Neuronal stem cell (in vitro differentiated cells): ENCODE data around the gene HDAC4.

Experiments
- DNase-seq: peaks from one replicate; pipeline ENCODE4 v3.0.0-alpha.2; 2013; ENCODE audit warnings: low spot score
- H2AFZ ChIP-seq: one replicate; pipeline ENCODE4 v1.6.1; 2013; ENCODE audit warnings: mild to moderate bottlenecking, low read length, inconsistent platforms
- H2AK5ac ChIP-seq: 2 replicates; pipeline ENCODE4 v1.6.1; 2013; ENCODE audit warnings: low read depth, mild to moderate bottlenecking, inconsistent platforms, low read length, moderate library complexity, mixed read lengths
- H2BK120ac ChIP-seq: 2 replicates; pipeline ENCODE4 v1.6.1; 2013; ENCODE audit warnings: low read depth, mild to moderate bottlenecking, inconsistent platforms, low read length, moderate library complexity, mixed read lengths
- H2BK12ac ChIP-seq: one replicate; pipeline ENCODE4 v1.6.1; 2013; ENCODE audit warnings: low read length, inconsistent platforms
- H2BK15ac ChIP-seq: 2 replicates; pipeline ENCODE4 v1.6.1; 2013; ENCODE audit warnings: mild to moderate bottlenecking, low read length, inconsistent platforms, mixed read lengths
- H2BK5ac ChIP-seq: one replicate; pipeline ENCODE4 v1.6.1; 2013; ENCODE audit warnings: inconsistent platforms, mild to moderate bottlenecking, low read length, moderate library complexity
- H3K14ac ChIP-seq: one replicate; pipeline ENCODE4 v1.6.1; 2013; ENCODE audit warnings: low read length, inconsistent platforms
- H3K18ac ChIP-seq: 2 replicates; pipeline ENCODE4 v1.6.1; 2013; ENCODE audit warnings: low read length, inconsistent platforms
- H3K23ac ChIP-seq: 2 replicates; pipeline ENCODE4 v1.6.1; 2013; ENCODE audit warnings: low read depth, mild to moderate bottlenecking, mixed read lengths, low read length, inconsistent platforms; ENCODE audit not compliant: poor library complexity
- H3K27ac ChIP-seq: replicated peaks from 3 replicates; pipeline ENCODE4 v1.5.1; 2013; ENCODE audit warnings: low read length, inconsistent platforms
- H3K27me3 ChIP-seq, 3 experiments: 2 replicates each; pipeline ENCODE4 v1.6.1; 2013; ENCODE audit warnings: low read length in 3 of 3, mild to moderate bottlenecking in 2 of 3, inconsistent platforms in 1 of 3, low read depth in 1 of 3, mixed read lengths in 1 of 3, moderate library complexity in 1 of 3; ENCODE audit not compliant: control insufficient read depth in 3 of 3, insufficient read depth in 3 of 3
- H3K36me3 ChIP-seq, 2 donors: replicated peaks in 1 of 2; 2 replicates each; pipeline ENCODE4 v1.6.1; 2013; ENCODE audit warnings: low read length in 2 of 2; ENCODE audit not compliant: control insufficient read depth in 2 of 2, insufficient read depth in 2 of 2
- H3K4ac ChIP-seq: 2 replicates; pipeline ENCODE4 v1.6.1; 2013; ENCODE audit warnings: inconsistent platforms, mild to moderate bottlenecking, low read length, moderate library complexity
- H3K4me1 ChIP-seq, 2 donors: 1 replicate in 1 of 2; 2 replicates in 1 of 2; pipeline ENCODE4 v1.6.1; 2013; ENCODE audit warnings: low read length in 2 of 2, low read depth in 1 of 2; ENCODE audit not compliant: control insufficient read depth in 2 of 2, insufficient read depth in 1 of 2
- H3K4me2 ChIP-seq: one replicate; pipeline ENCODE4 v1.6.1; 2013; ENCODE audit warnings: mild to moderate bottlenecking, low read length, inconsistent platforms; ENCODE audit not compliant: insufficient read depth, poor library complexity, severe bottlenecking
- H3K4me3 ChIP-seq, 2 donors: 2 replicates each; pipeline ENCODE4 v1.5.1; 2013; ENCODE audit warnings: low read length in 2 of 2, mild to moderate bottlenecking in 2 of 2, inconsistent platforms in 1 of 2, moderate library complexity in 1 of 2
- H3K79me1 ChIP-seq: one replicate; pipeline ENCODE4 v1.6.1; 2013; ENCODE audit warnings: low read depth, mild to moderate bottlenecking, inconsistent platforms, low read length, moderate library complexity
- H3K9ac ChIP-seq: one replicate; pipeline ENCODE4 v1.6.1; 2013; ENCODE audit warnings: mild to moderate bottlenecking, low read depth, low read length, inconsistent platforms; ENCODE audit not compliant: poor library complexity
- H3K9me3 ChIP-seq, 2 donors: replicated peaks in 1 of 2; 2 replicates each; pipeline versions ENCODE3 to v1.6.1; 2013; ENCODE audit warnings: low read length in 2 of 2, mild to moderate bottlenecking in 2 of 2, inconsistent platforms in 1 of 2, low read depth in 1 of 2, mixed read lengths in 1 of 2, moderate library complexity in 1 of 2; ENCODE audit not compliant: control insufficient read depth in 2 of 2, insufficient read depth in 1 of 2
- H4K8ac ChIP-seq: one replicate; pipeline ENCODE4 v1.6.1; 2013; ENCODE audit warnings: low read depth, mild to moderate bottlenecking, inconsistent platforms, low read length, moderate library complexity
- H4K91ac ChIP-seq: one replicate; pipeline ENCODE4 v1.6.1; 2013; ENCODE audit warnings: low read length, low read depth, mild to moderate bottlenecking, inconsistent platforms; ENCODE audit not compliant: poor library complexity
- WGBS, 2 donors: extraction: QIAGEN DNeasy Blood & Tissue Kit; methylation state at CpG; one replicate each; pipeline ENCODE4 v1.1.7; 2013; ENCODE audit warnings: missing lambda C conversion rate in 2 of 2, mixed read lengths in 1 of 2; ENCODE audit not compliant: insufficient read length in 2 of 2, insufficient replicate concordance in 1 of 2; ENCODE audit errors: extremely low coverage in 2 of 2; 5-methylcytosine and 5-hydroxymethylcytosine counted together

HDAC4 gene

DNA sequence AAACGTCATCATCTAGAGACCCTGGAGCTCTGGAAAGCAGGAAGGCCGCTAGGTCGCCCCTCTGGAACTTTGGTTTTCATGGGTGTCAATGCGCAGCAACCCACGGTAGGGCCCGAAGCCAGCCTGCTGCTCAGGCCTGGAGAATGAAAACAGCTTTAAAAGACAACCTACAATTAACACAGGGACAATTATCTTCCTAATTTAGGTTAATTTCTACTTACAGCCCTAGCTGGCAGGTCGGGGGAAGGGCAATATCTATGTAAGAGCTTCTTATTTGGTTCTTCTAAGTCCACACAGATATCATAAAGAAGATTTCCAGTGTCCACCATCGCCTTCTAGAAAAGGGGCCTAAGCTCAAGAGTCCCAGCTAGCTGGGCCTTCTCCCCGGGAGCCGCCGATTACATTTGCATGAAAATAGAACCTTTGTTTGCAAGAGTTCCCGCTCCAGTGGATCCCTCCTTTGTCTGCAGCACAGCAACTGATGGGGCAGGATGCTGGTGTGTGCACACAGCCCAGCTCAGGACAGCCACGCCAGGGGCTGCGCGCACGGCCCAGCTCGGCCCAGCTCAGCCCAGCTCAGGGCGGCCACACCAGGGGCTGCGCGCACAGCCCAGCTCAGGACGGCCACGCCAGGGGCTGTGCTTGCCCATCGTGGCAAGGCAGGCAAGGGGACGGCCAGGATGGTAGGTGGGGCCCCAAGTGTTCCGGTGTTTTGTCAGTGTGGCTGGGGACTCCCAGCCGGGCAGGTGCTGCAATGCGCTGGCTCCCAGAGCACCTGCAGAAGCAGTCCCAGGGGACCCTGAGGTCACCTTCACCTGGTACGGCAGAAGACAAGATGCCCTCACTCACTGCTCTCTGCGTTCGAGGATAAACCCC is 109.1 kb downstream of the HDAC4 start:
- Histone ChIP-seq H2AK5ac (peak overlapping the region; percentile 88), H3K14ac (no peak overlapping the region), H3K27me3 (peaks cover 0 to 2% (median 0%) of the 10 kb centered on the region in 3 experiments), H3K9me3 (peaks cover 0 to 2% of the 10 kb centered on the region in 2 donors), H2AFZ (peak overlapping the region; percentile 79), H3K9ac (peak overlapping the region; percentile 91), H3K4ac (peak overlapping the region; percentile 93), H3K18ac (peak overlapping the region; percentile 97), H2BK120ac (peak overlapping the region; percentile 85), H3K4me1 (peaks cover 58 to 79% of the 10 kb centered on the region in 2 donors), H3K27ac (peak overlapping the region; percentile 76), H3K79me1 (peaks cover 9% of the 10 kb centered on the region), H3K23ac (peak overlapping the region; percentile 8), H4K91ac (no peak overlapping the region), H3K4me2 (no peak overlapping the region), H3K36me3 (no peaks in the 10 kb centered on the region), H4K8ac (peak overlapping the region; percentile 74), H2BK5ac (peak overlapping the region; percentile 82), H2BK15ac (peak overlapping the region; percentile 84), H2BK12ac (peak overlapping the region; percentile 64), H3K4me3 (no peak overlapping the region)
- peak; percentile 82 for DNase-seq
- WGBS, 2 donors = no CpG with 5 or more reads among the region's 30 CpGs

- peak overlapping the region; percentile 86 for H3K9ac ChIP-seq
- peak overlapping the region; percentile 100 for H2BK12ac ChIP-seq
- H4K91ac ChIP-seq = peak overlapping the region; percentile 93
- peak overlapping the region; percentile 54 for H2BK5ac ChIP-seq
- peak overlapping the region; percentile 85 for H2BK120ac ChIP-seq
- 100% methylated on average over 7 of the region's 39 CpGs; no CpG with 5 or more reads in 1 of the 2 donors for WGBS, 2 donors
- peak overlapping the region; percentile 88 for H2AK5ac ChIP-seq
- H3K79me1 ChIP-seq = peaks cover 9% of the 10 kb centered on the region
- peak overlapping the region; percentile 90 for H3K23ac ChIP-seq
- H2AFZ ChIP-seq = peak overlapping the region; percentile 79
- peaks cover 0 to 2% (median 0%) of the 10 kb centered on the region in 3 experiments for H3K27me3 ChIP-seq
- H2BK15ac ChIP-seq = peak overlapping the region; percentile 84
- H3K4me1 ChIP-seq = peaks cover 52 to 75% of the 10 kb centered on the region in 2 donors
- H3K36me3 ChIP-seq = no peaks in the 10 kb centered on the region
- peak overlapping the region in 1 of 2 donors; percentile 3 for H3K4me3 ChIP-seq
- H3K4ac ChIP-seq = peak overlapping the region; percentile 79
- peak overlapping the region; percentile 96 for H3K18ac ChIP-seq
- H4K8ac ChIP-seq = peak overlapping the region; percentile 73
- peak; percentile 40 for DNase-seq
- H3K14ac ChIP-seq = peak overlapping the region; percentile 99
- peaks cover 0 to 2% of the 10 kb centered on the region in 2 donors for H3K9me3 ChIP-seq
- no peak overlapping the region for H3K4me2 ChIP-seq
- H3K27ac ChIP-seq = peak overlapping the region; percentile 73
These were observed 110.0 kb downstream of the HDAC4 start for GRCh38 chr2:239290618-239291474.

GRCh38 chr2:239289545-239289944 is 111.3 kb downstream of the HDAC4 start:
- H2AFZ ChIP-seq = no peak overlapping the region
- no peak for DNase-seq
- no peak overlapping the region for H3K14ac ChIP-seq
- peaks cover 0 to 2% (median 0%) of the 10 kb centered on the region in 3 experiments for H3K27me3 ChIP-seq
- peaks cover 8% of the 10 kb centered on the region for H3K79me1 ChIP-seq
- H3K18ac ChIP-seq = peak overlapping the region; percentile 12
- no peak overlapping the region for H2BK12ac ChIP-seq
- 100% methylated on average over 1 of the region's 6 CpGs; no CpG with 5 or more reads in 1 of the 2 donors for WGBS, 2 donors
- H3K9me3 ChIP-seq = peaks cover 0 to 2% of the 10 kb centered on the region in 2 donors
- no peak overlapping the region for H3K23ac ChIP-seq
- H3K4me3 ChIP-seq = no peak overlapping the region
- H3K4me2 ChIP-seq = no peak overlapping the region
- H4K91ac ChIP-seq = no peak overlapping the region
- peaks cover 54 to 74% of the 10 kb centered on the region in 2 donors for H3K4me1 ChIP-seq
- no peak overlapping the region for H2AK5ac ChIP-seq
- H3K27ac ChIP-seq = no peak overlapping the region
- H2BK15ac ChIP-seq = no peak overlapping the region
- no peak overlapping the region for H2BK5ac ChIP-seq
- H3K9ac ChIP-seq = no peak overlapping the region
- no peak overlapping the region for H3K4ac ChIP-seq
- H4K8ac ChIP-seq = no peak overlapping the region
- H2BK120ac ChIP-seq = no peak overlapping the region
- H3K36me3 ChIP-seq = no peaks in the 10 kb centered on the region
